Neural cell (in vitro differentiated cells): ENCODE data around the gene IQGAP2. TPM values are rescaled to one million over a fixed set of nuclear protein-coding genes. Genes with fewer than 3 reads are reported as not detected.

Experiments used
- H2AFZ ChIP-seq: fragments of 200-600, 300-800 bp; sonication (generic), shearing (Covaris generic); 2 replicates; pipeline ENCODE4 v1.6.0; 2014; ENCODE audit warnings: low read depth, mild to moderate bottlenecking, antibody characterized with exemption, low read length, moderate library complexity
- H3F3A ChIP-seq: fragments of 200-600 bp; shearing (Covaris generic); 2 replicates; pipeline ENCODE4 v1.6.1; 2016; ENCODE audit warnings: mild to moderate bottlenecking, moderate library complexity, mixed read lengths, antibody characterized with exemption, low read length; ENCODE audit not compliant: insufficient read depth, poor library complexity, severe bottlenecking
- H3K27ac ChIP-seq: fragments of 200-600, 300-800 bp; sonication (generic), shearing (Covaris generic); 2 replicates; pipeline ENCODE4 v1.5.1; 2014; ENCODE audit warnings: mild to moderate bottlenecking, low read length, moderate library complexity
- H3K27me3 ChIP-seq: fragments of 300-800, 200-600 bp; sonication (generic), shearing (Covaris generic); 2 replicates; pipeline ENCODE4 v1.6.0; 2014; ENCODE audit warnings: mild to moderate bottlenecking, low read depth, low read length, moderate library complexity; ENCODE audit not compliant: insufficient read depth
- H3K36me3 ChIP-seq: fragments of 300-800, 200-600 bp; sonication (generic), shearing (Covaris generic); 2 replicates; pipeline ENCODE4 v1.5.1; 2014; ENCODE audit warnings: mild to moderate bottlenecking, antibody characterized with exemption, low read length, moderate library complexity; ENCODE audit not compliant: insufficient read depth
- H3K4me2 ChIP-seq: fragments of 300-800, 200-600 bp; sonication (generic), shearing (Covaris generic); 2 replicates; pipeline ENCODE4 v1.6.0; 2014; ENCODE audit warnings: mild to moderate bottlenecking, low read length
- H3K4me3 ChIP-seq: fragments of 300-800, 200-600 bp; sonication (generic), shearing (Covaris generic); 2 replicates; pipeline ENCODE4 v1.5.1; 2014; ENCODE audit warnings: mild to moderate bottlenecking, low read length, moderate library complexity
- H3K79me2 ChIP-seq: fragments of 200-600 bp; shearing (Covaris generic); replicated peaks from 2 replicates; pipeline ENCODE4 v1.6.0; 2014; ENCODE audit warnings: mild to moderate bottlenecking, low read length, moderate library complexity; ENCODE audit not compliant: insufficient read depth
- H3K9ac ChIP-seq: fragments of 300-800, 200-600 bp; sonication (generic), shearing (Covaris generic); 2 replicates; pipeline ENCODE4 v1.6.1; 2016; ENCODE audit warnings: mild to moderate bottlenecking, low read length, mixed read lengths
- H3K9me2 ChIP-seq: fragments of 200-600 bp; shearing (Covaris generic); 2 replicates; pipeline ENCODE4 v1.6.1; 2016; ENCODE audit warnings: mild to moderate bottlenecking, low read length, mixed read lengths; ENCODE audit not compliant: insufficient read depth
- H3K9me3 ChIP-seq: fragments of 200-600, 300-800 bp; sonication (generic), shearing (Covaris generic); 2 replicates; pipeline ENCODE4 v1.6.1; 2016; ENCODE audit warnings: mild to moderate bottlenecking, mixed run types, low read length, moderate library complexity, mixed read lengths
- H4K20me1 ChIP-seq: fragments of 200-600 bp; shearing (Covaris generic); 2 replicates; pipeline ENCODE4 v1.6.1; 2016; ENCODE audit warnings: mild to moderate bottlenecking, mixed run types; ENCODE audit not compliant: insufficient read depth
- EP300 ChIP-seq: fragments of 450-650 bp; conservative IDR thresholded peaks from 2 replicates; pipeline ENCODE4 v1.6.1; 2014; ENCODE audit warnings: antibody characterized with exemption, mild to moderate bottlenecking, moderate library complexity; ENCODE audit not compliant: poor library complexity, severe bottlenecking
- EZH2 ChIP-seq: fragments of 200-600, 300-800 bp; shearing (Covaris generic), sonication (generic); IDR thresholded peaks from 2 replicates; pipeline ENCODE4 v1.6.1; 2014; ENCODE audit warnings: antibody characterized with exemption, low read length, borderline replicate concordance, mild to moderate bottlenecking; ENCODE audit not compliant: insufficient read depth, poor library complexity, severe bottlenecking
- MXI1 ChIP-seq: fragments of 450-650 bp; conservative IDR thresholded peaks from 2 replicates; pipeline ENCODE4 v1.6.1; 2014; ENCODE audit warnings: antibody characterized with exemption, mild to moderate bottlenecking; ENCODE audit not compliant: poor library complexity, severe bottlenecking
- POLR2AphosphoS5 ChIP-seq: IDR thresholded peaks from 2 replicates; pipeline ENCODE4 v1.6.1; 2012
- RAD21 ChIP-seq: fragments of 450-650 bp; conservative IDR thresholded peaks from 2 replicates; pipeline ENCODE4 v1.6.1; 2014; ENCODE audit warnings: antibody characterized with exemption, mild to moderate bottlenecking, moderate library complexity
- SMC3 ChIP-seq: fragments of 450-650 bp; conservative IDR thresholded peaks from 2 replicates; pipeline ENCODE4 v1.6.1; 2014; ENCODE audit warnings: antibody characterized with exemption, mild to moderate bottlenecking, moderate library complexity; ENCODE audit not compliant: poor library complexity
- TAF1 ChIP-seq: IDR thresholded peaks from 2 replicates; pipeline ENCODE4 v1.6.1; 2012; ENCODE audit warnings: low read depth
- polyA plus RNA-seq: library from polyadenylated mRNA; depleted of rRNA; stranded (reverse); fragments of >200 nt; gene quantifications from 2 replicates; pipeline ENCODE4 v1.2.3, GENCODE V29; 2014
- TF ChIP-seq, protein P1 (sequence below): fragments of 450-650 bp; IDR thresholded peaks from 2 replicates; pipeline ENCODE4 v1.5.1; 2014; ENCODE audit warnings: antibody characterized with exemption, mild to moderate bottlenecking, moderate library complexity; ENCODE audit not compliant: poor library complexity, severe bottlenecking
- TF ChIP-seq, protein P2 (sequence below): IDR thresholded peaks from 2 replicates; pipeline ENCODE4 v1.6.1; 2012; ENCODE audit warnings: borderline replicate concordance

IQGAP2 gene
- polyA plus RNA-seq, 1 donor from 2014 or later = 5.2 TPM

DNA sequence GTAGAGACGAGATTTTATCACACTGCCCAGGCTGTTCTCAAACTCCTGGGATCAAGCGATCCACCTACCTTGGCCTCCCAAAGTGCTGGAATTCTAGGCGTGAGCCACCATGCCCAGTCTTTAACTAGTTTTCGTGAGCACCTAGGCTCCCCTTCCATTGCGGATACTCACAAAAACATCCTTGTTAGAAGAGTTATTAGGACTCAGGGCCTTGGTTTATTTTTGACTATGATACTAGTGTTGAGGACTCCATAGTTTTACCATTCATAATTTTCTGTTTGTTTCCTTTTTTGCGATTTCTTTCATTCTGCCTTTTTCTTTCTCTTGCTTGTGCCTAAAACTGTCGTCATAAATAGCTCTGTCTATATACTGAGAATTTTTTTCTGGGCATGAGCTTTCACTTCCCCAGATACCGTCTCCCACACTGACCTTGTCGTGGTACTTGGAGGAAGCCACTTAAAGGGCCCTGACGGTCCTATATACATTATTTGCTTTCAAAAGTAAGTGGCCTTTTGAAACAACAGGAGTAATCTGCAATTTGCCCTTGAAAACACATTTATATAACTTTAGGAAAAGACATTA lies 318.0 kb downstream of the IQGAP2 start:
- no peak overlapping the region for H3K4me3 ChIP-seq
- TF ChIP-seq SMC3 (no peak), RAD21 (no peak), POLR2AphosphoS5 (no peak), TAF1 (no peak)
- TF ChIP-seq, protein P1, sequence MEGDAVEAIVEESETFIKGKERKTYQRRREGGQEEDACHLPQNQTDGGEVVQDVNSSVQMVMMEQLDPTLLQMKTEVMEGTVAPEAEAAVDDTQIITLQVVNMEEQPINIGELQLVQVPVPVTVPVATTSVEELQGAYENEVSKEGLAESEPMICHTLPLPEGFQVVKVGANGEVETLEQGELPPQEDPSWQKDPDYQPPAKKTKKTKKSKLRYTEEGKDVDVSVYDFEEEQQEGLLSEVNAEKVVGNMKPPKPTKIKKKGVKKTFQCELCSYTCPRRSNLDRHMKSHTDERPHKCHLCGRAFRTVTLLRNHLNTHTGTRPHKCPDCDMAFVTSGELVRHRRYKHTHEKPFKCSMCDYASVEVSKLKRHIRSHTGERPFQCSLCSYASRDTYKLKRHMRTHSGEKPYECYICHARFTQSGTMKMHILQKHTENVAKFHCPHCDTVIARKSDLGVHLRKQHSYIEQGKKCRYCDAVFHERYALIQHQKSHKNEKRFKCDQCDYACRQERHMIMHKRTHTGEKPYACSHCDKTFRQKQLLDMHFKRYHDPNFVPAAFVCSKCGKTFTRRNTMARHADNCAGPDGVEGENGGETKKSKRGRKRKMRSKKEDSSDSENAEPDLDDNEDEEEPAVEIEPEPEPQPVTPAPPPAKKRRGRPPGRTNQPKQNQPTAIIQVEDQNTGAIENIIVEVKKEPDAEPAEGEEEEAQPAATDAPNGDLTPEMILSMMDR = no peak
- H3K9ac ChIP-seq = no peak overlapping the region
- no peak overlapping the region for H3K27ac ChIP-seq
- no peak overlapping the region for H2AFZ ChIP-seq
- H3K27me3 ChIP-seq = no peaks in the 10 kb centered on the region
- H3K79me2 ChIP-seq = peaks cover 64% of the 10 kb centered on the region
- no peak overlapping the region for H3K4me2 ChIP-seq
- no peaks in the 10 kb centered on the region for H3F3A ChIP-seq
- H3K9me3 ChIP-seq = no peaks in the 10 kb centered on the region
- peaks cover 5% of the 10 kb centered on the region for H3K36me3 ChIP-seq
- H3K9me2 ChIP-seq = no peaks in the 10 kb centered on the region
- H4K20me1 ChIP-seq = no peaks in the 10 kb centered on the region

DNA sequence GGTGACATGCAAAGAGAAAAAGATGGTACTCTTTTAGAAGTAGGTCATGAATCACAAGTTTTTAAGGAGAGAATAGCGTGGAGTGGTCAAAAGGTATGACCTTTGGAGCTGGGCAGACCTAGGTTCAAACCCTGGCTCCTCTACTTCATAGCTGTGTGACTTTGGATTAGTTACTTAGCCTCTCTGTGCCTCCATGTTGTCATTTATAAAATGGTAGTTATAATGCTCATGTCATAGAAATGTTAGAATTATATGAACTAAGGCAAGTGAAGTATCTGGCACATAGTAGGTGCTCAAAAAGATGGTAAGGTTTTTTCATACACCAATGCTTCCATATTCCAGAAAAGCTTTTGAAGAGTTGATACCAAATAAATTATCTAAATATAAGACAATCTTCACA lies 320.2 kb downstream of the IQGAP2 start:
- H3K27ac ChIP-seq = no peak overlapping the region
- H3K27me3 ChIP-seq = no peaks in the 10 kb centered on the region
- no peak overlapping the region for H2AFZ ChIP-seq
- peaks cover 46% of the 10 kb centered on the region for H3K79me2 ChIP-seq
- no peaks in the 10 kb centered on the region for H3K9me2 ChIP-seq
- no peaks in the 10 kb centered on the region for H3F3A ChIP-seq
- no peaks in the 10 kb centered on the region for H4K20me1 ChIP-seq
- no peaks in the 10 kb centered on the region for H3K9me3 ChIP-seq
- TF ChIP-seq EP300 (no peak), RAD21 (no peak), MXI1 (no peak), TAF1 (no peak), POLR2AphosphoS5 (no peak), SMC3 (no peak), EZH2 (no peak)
- TF ChIP-seq, protein P2, sequence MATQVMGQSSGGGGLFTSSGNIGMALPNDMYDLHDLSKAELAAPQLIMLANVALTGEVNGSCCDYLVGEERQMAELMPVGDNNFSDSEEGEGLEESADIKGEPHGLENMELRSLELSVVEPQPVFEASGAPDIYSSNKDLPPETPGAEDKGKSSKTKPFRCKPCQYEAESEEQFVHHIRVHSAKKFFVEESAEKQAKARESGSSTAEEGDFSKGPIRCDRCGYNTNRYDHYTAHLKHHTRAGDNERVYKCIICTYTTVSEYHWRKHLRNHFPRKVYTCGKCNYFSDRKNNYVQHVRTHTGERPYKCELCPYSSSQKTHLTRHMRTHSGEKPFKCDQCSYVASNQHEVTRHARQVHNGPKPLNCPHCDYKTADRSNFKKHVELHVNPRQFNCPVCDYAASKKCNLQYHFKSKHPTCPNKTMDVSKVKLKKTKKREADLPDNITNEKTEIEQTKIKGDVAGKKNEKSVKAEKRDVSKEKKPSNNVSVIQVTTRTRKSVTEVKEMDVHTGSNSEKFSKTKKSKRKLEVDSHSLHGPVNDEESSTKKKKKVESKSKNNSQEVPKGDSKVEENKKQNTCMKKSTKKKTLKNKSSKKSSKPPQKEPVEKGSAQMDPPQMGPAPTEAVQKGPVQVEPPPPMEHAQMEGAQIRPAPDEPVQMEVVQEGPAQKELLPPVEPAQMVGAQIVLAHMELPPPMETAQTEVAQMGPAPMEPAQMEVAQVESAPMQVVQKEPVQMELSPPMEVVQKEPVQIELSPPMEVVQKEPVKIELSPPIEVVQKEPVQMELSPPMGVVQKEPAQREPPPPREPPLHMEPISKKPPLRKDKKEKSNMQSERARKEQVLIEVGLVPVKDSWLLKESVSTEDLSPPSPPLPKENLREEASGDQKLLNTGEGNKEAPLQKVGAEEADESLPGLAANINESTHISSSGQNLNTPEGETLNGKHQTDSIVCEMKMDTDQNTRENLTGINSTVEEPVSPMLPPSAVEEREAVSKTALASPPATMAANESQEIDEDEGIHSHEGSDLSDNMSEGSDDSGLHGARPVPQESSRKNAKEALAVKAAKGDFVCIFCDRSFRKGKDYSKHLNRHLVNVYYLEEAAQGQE = no peak
- TF ChIP-seq, protein P1 = no peak
- H3K9ac ChIP-seq = no peak overlapping the region
- no peak overlapping the region for H3K4me2 ChIP-seq
- H3K4me3 ChIP-seq = no peak overlapping the region
- peaks cover 5% of the 10 kb centered on the region for H3K36me3 ChIP-seq
